IMR-90 (cell line): Measurements from ENCODE around the gene DONSON. TPM values are rescaled to one million over a fixed set of nuclear protein-coding genes. Genes with fewer than 3 reads are reported as not detected.

ENCODE experiments used
- ATAC-seq: fragments of 200-7000 bp; cut with Tn5 transposase; 2 replicates; pipeline ENCODE4 v1.9.1; 2020; ENCODE audit warnings: low read depth, mild to moderate bottlenecking, moderate library complexity
- BruUV-seq: library from RNA; stranded (reverse); fragments of 400-500 nt; replicated peaks from 2 replicates; lab custom pipeline; 2021; lab: Mats Ljungman, UMichigan
- CTCF ChIA-PET: fragments of 300-600 bp; formaldehyde crosslinking; extraction: SDS; loops from one replicate; lab custom pipeline; 2021; ENCODE audit warnings: antibody characterized with exemption; lab: Yijun Ruan, JAX
- POLR2A ChIA-PET: fragments of 300-600 bp; sonication (Branson Sonifier 250); formaldehyde crosslinking; loops from one replicate; lab custom pipeline; 2022; ENCODE audit warnings: antibody characterized with exemption; ENCODE audit not compliant: unreplicated experiment; lab: Charles Lee
- DNase-seq: peaks from one replicate; pipeline ENCODE4 v3.0.0; 2013
- H2AFZ ChIP-seq: replicated peaks from 2 replicates; pipeline ENCODE3; 2013; ENCODE audit warnings: low read length, mild to moderate bottlenecking; ENCODE audit not compliant: poor library complexity
- H2AK5ac ChIP-seq: 2 replicates; pipeline ENCODE4 v1.6.1; 2013; ENCODE audit warnings: low read depth, low read length, inconsistent platforms
- H2AK9ac ChIP-seq: replicated peaks from 2 replicates; pipeline ENCODE3; 2013; ENCODE audit warnings: mild to moderate bottlenecking, low read depth, low read length, moderate library complexity; ENCODE audit not compliant: poor library complexity
- H2BK120ac ChIP-seq: 2 replicates; pipeline ENCODE4 v1.6.1; 2013; ENCODE audit warnings: low read depth, low read length, inconsistent platforms
- H2BK15ac ChIP-seq: 3 replicates; pipeline ENCODE4 v1.6.1; 2013; ENCODE audit warnings: low read depth, low read length, inconsistent platforms
- H2BK20ac ChIP-seq: 2 replicates; pipeline ENCODE4 v1.6.1; 2013; ENCODE audit warnings: low read depth, mild to moderate bottlenecking, inconsistent platforms, low read length, moderate library complexity
- H2BK5ac ChIP-seq: 2 replicates; pipeline ENCODE4 v1.6.1; 2013; ENCODE audit warnings: mild to moderate bottlenecking, low read depth, low read length, inconsistent platforms; ENCODE audit not compliant: poor library complexity, severe bottlenecking
- H3K14ac ChIP-seq: replicated peaks from 2 replicates; pipeline ENCODE4 v1.6.1; 2013; ENCODE audit warnings: low read depth, low read length, inconsistent platforms
- H3K18ac ChIP-seq: 2 replicates; pipeline ENCODE4 v1.6.1; 2013; ENCODE audit warnings: low read depth, low read length, control low read depth
- H3K23ac ChIP-seq: 2 replicates; pipeline ENCODE4 v1.6.1; 2013; ENCODE audit warnings: low read depth, low read length, inconsistent platforms
- H3K27ac ChIP-seq: 2 replicates; pipeline ENCODE4 v1.5.1; 2013; ENCODE audit warnings: mild to moderate bottlenecking, control low read depth, low read length; ENCODE audit not compliant: insufficient read depth
- H3K27me3 ChIP-seq: 2 replicates; pipeline ENCODE4 v1.6.1; 2013; ENCODE audit warnings: low read length; ENCODE audit not compliant: control insufficient read depth, insufficient read depth
- H3K36me3 ChIP-seq: 2 replicates; pipeline ENCODE4 v1.6.1; 2013; ENCODE audit warnings: low read length, mixed read lengths; ENCODE audit not compliant: control insufficient read depth, insufficient read depth
- H3K4ac ChIP-seq: 2 replicates; pipeline ENCODE4 v1.6.1; 2013; ENCODE audit warnings: low read depth, low read length, inconsistent platforms
- H3K4me1 ChIP-seq: 2 replicates; pipeline ENCODE4 v1.6.1; 2013; ENCODE audit warnings: low read length, mixed read lengths; ENCODE audit not compliant: control insufficient read depth, insufficient read depth
- H3K4me2 ChIP-seq: 2 replicates; pipeline ENCODE4 v1.6.1; 2013; ENCODE audit warnings: low read depth, mild to moderate bottlenecking, control low read depth, low read length, moderate library complexity
- H3K4me3 ChIP-seq: 2 replicates; pipeline ENCODE4 v1.5.1; 2013; ENCODE audit warnings: low read depth, mild to moderate bottlenecking, control low read depth, low read length, moderate library complexity; ENCODE audit not compliant: insufficient read depth
- H3K56ac ChIP-seq: 2 replicates; pipeline ENCODE4 v1.6.1; 2013; ENCODE audit warnings: low read length, inconsistent platforms; ENCODE audit not compliant: insufficient read depth; ENCODE audit errors: extremely low read depth
- H3K79me1 ChIP-seq, 2 experiments: 2 replicates each; pipeline ENCODE4 v1.6.1; 2013; ENCODE audit warnings: low read length in 2 of 2, inconsistent platforms in 1 of 2, low read depth in 1 of 2
- H3K9ac ChIP-seq: 2 replicates; pipeline ENCODE4 v1.6.1; 2013; ENCODE audit warnings: low read depth, low read length, control low read depth
- H3K9me1 ChIP-seq: 2 replicates; pipeline ENCODE4 v1.6.1; 2013; ENCODE audit warnings: low read length, inconsistent platforms; ENCODE audit not compliant: insufficient read depth
- H3K9me3 ChIP-seq: 2 replicates; pipeline ENCODE4 v1.6.1; 2013; ENCODE audit warnings: low read length; ENCODE audit not compliant: control insufficient read depth, insufficient read depth
- H4K20me1 ChIP-seq: 2 replicates; pipeline ENCODE4 v1.6.1; 2013; ENCODE audit warnings: low read length, inconsistent platforms; ENCODE audit not compliant: insufficient read depth
- H4K5ac ChIP-seq: 2 replicates; pipeline ENCODE4 v1.6.1; 2013; ENCODE audit warnings: mild to moderate bottlenecking, low read depth, low read length, control low read depth
- H4K8ac ChIP-seq, 2 experiments: 2 replicates each; pipeline ENCODE4 v1.6.1; 2013; ENCODE audit warnings: low read depth in 2 of 2, low read length in 2 of 2, control low read depth in 1 of 2, inconsistent platforms in 1 of 2
- H4K91ac ChIP-seq: 2 replicates; pipeline ENCODE4 v1.6.1; 2013; ENCODE audit warnings: low read depth, low read length, inconsistent platforms; ENCODE audit not compliant: insufficient read depth
- BHLHE40 ChIP-seq: fragments of 150-350 bp; IDR thresholded peaks from 2 replicates; pipeline ENCODE4 v1.6.1; 2016; ENCODE audit warnings: mild to moderate bottlenecking, low read depth, low read length
- CEBPB ChIP-seq: IDR thresholded peaks from 2 replicates; pipeline ENCODE4 v1.6.1; 2012; ENCODE audit warnings: low read depth, low read length, improper control_type of control experiment
- ELK1 ChIP-seq: fragments of 150-350 bp; IDR thresholded peaks from 2 replicates; pipeline ENCODE4 v1.6.1; 2016; ENCODE audit warnings: low read depth, mild to moderate bottlenecking, low read length, moderate library complexity, borderline replicate concordance
- FOS ChIP-seq: fragments of 150-350 bp; IDR thresholded peaks from 2 replicates; pipeline ENCODE4 v1.6.1; 2016; ENCODE audit warnings: low read depth, low read length
- MAFK ChIP-seq: IDR thresholded peaks from 2 replicates; pipeline ENCODE4 v1.6.1; 2012; ENCODE audit warnings: low read depth, low read length, improper control_type of control experiment
- MXI1 ChIP-seq: IDR thresholded peaks from 2 replicates; pipeline ENCODE4 v1.6.1; 2012; ENCODE audit warnings: low read depth, mild to moderate bottlenecking, low read length, moderate library complexity, borderline replicate concordance
- NFE2L2 ChIP-seq: fragments of 150-350 bp; IDR thresholded peaks from 2 replicates; pipeline ENCODE4 v1.6.1; 2016; ENCODE audit warnings: low read depth, mild to moderate bottlenecking, low read length
- POLR2A ChIP-seq: IDR thresholded peaks from 2 replicates; pipeline ENCODE4 v1.6.1; 2012; ENCODE audit warnings: mild to moderate bottlenecking, low read depth, low read length
- RAD21 ChIP-seq: IDR thresholded peaks from 2 replicates; pipeline ENCODE4 v1.6.1; 2012; ENCODE audit warnings: low read length, improper control_type of control experiment
- RCOR1 ChIP-seq: IDR thresholded peaks from 2 replicates; pipeline ENCODE4 v1.6.1; 2012; ENCODE audit warnings: mild to moderate bottlenecking, low read length, improper control_type of control experiment; ENCODE audit not compliant: insufficient replicate concordance
- SMC3 ChIP-seq: fragments of 150-350 bp; IDR thresholded peaks from 2 replicates; pipeline ENCODE4 v1.6.1; 2016; ENCODE audit warnings: low read depth, mild to moderate bottlenecking, antibody characterized with exemption, low read length, moderate library complexity
- WGBS, 2 experiments: methylation state at CpG; one replicate each; pipeline versions ENCODE4 v1.1.5 to v1.1.7; 2013; ENCODE audit warnings: missing lambda C conversion rate in 2 of 2; ENCODE audit not compliant: insufficient read length in 1 of 2; ENCODE audit errors: extremely low coverage in 2 of 2; 5-methylcytosine and 5-hydroxymethylcytosine counted together
- dilution Hi-C: fragments of 300-500 bp; cut with HindIII; formaldehyde crosslinking; loops from one replicate; pipeline ENCODE4 v1.14.3; 2018; ENCODE audit warnings: low sequenced_read_pairs; ENCODE audit not compliant: unreplicated experiment
- in situ Hi-C: fragments of 300-500 bp; cut with MboI; formaldehyde crosslinking; loops from 3 replicates; pipeline ENCODE4 v1.14.3; 2019; ENCODE audit warnings: low sequenced_read_pairs, inconsistent platforms, mixed read lengths
- intact Hi-C: fragments of 100-400 bp; cut with micrococcal nuclease; formaldehyde crosslinking; loops from 2 replicates; pipeline ENCODE4 v1.10.0; 2022
- polyA plus RNA-seq, 3 experiments: library from polyadenylated mRNA; depleted of rRNA; stranded (reverse); fragments of >200 nt; gene quantifications; 2 replicates each; pipeline ENCODE4 v1.2.3, GENCODE V29; 2012; ENCODE audit warnings: low replicate concordance in 1 of 3
- total RNA-seq: library from RNA; depleted of rRNA; stranded (reverse); fragments of >200 nt; gene quantifications from 2 replicates; pipeline ENCODE4 v1.2.3, GENCODE V29; 2012

The DONSON gene
- total and polyA plus RNA-seq, 2 of the 4 experiments (the other 2 are of a cell fraction), result 14.3 to 16.6 TPM

- H3K4me1 ChIP-seq, result peaks cover 3% of the 10 kb centered on the region; the same call in 1 of the 2 replicates
- no peak overlapping the region for H3K18ac ChIP-seq
- H3K27ac ChIP-seq, result no peak overlapping the region
- ATAC-seq (no peak), DNase-seq (no peak)
- no peak overlapping the region for H3K56ac ChIP-seq
- intact Hi-C loops, result no loop called here
- in situ Hi-C loops, result no loop called here
- H3K9ac ChIP-seq, result no peak overlapping the region
- peaks cover 15 to 41% of the 10 kb centered on the region in 2 experiments for H3K79me1 ChIP-seq
- peaks cover 37% of the 10 kb centered on the region for H3K36me3 ChIP-seq
- no peak overlapping the region for H2AK9ac ChIP-seq
- no peak overlapping the region for H3K4ac ChIP-seq
- no peaks in the 10 kb centered on the region for H3K9me3 ChIP-seq
- POLR2A ChIA-PET, result no interaction called here
- no peak overlapping the region for H4K8ac ChIP-seq
- WGBS, 2 experiments, result 91% methylated on average over 6 of the region's 6 CpGs; no CpG with 5 or more reads in 1 of the 2 experiments
- no peak overlapping the region for H4K91ac ChIP-seq
- CTCF ChIA-PET, result no interaction called here
- H3K9me1 ChIP-seq, result 0 out of 2 replicates have a peak, but pooled peaks cover 3% of the 10 kb centered on the region
- dilution Hi-C loops, result no loop called here
- no peak overlapping the region for H3K4me2 ChIP-seq
- H2BK20ac ChIP-seq, result no peak overlapping the region
- peaks cover 20% of the 10 kb centered on the region for H4K20me1 ChIP-seq
- H3K23ac ChIP-seq, result no peak overlapping the region
- no peak overlapping the region for H3K14ac ChIP-seq
- TF ChIP-seq RAD21, result no peak
- TF ChIP-seq MXI1, result no peak
- TF ChIP-seq FOS, result no peak
- TF ChIP-seq RCOR1, result no peak
- TF ChIP-seq SMC3, result no peak
- TF ChIP-seq BHLHE40, result no peak
- TF ChIP-seq CEBPB, result no peak
- TF ChIP-seq MAFK, result no peak
- TF ChIP-seq ELK1, result no peak
- no peak for TF ChIP-seq NFE2L2
- TF ChIP-seq POLR2A, result no peak
- BruUV-seq, result no TSS peak
- no peak overlapping the region for H2AFZ ChIP-seq
- no peak overlapping the region for H2BK5ac ChIP-seq
- H4K5ac ChIP-seq, result no peak overlapping the region
- no peaks in the 10 kb centered on the region for H3K27me3 ChIP-seq
- no peak overlapping the region for H2BK15ac ChIP-seq
- H3K4me3 ChIP-seq, result no peak overlapping the region
- no peak overlapping the region for H2BK120ac ChIP-seq
- H2AK5ac ChIP-seq, result no peak overlapping the region
Observed at GRCh38 chr21:33567914-33568313, 20.6 kb downstream of the DONSON start.
